ENCODE data around the gene HCFC1R1.

- no peak for TF ChIP-seq REST (IDR thresholded peaks at IDR 0.05; ENCODE audit: unreplicated experiment)
- no peak for TF ChIP-seq CTCF (conservative IDR thresholded peaks at IDR 0.05; ENCODE audit: low read depth in 2 of 2)
- no peak for TF ChIP-seq EZH2 (IDR thresholded peaks at IDR 0.05; ENCODE audit: low read depth, unreplicated experiment)
- no peak for TF ChIP-seq POLR2AphosphoS5 (IDR thresholded peaks at IDR 0.05; ENCODE audit: low read depth)
- no peak for TF ChIP-seq JUNB (IDR thresholded peaks at IDR 0.05; ENCODE audit: unreplicated experiment)
- no peak for TF ChIP-seq CREB1 (CRISPR knock-in tag; IDR thresholded peaks at IDR 0.05; ENCODE audit: low read depth)
- no peak for TF ChIP-seq EZH2phosphoT487 (IDR thresholded peaks at IDR 0.05; ENCODE audit: unreplicated experiment)
- no peak for TF ChIP-seq ZNF114 (CRISPR knock-in tag; IDR thresholded peaks at IDR 0.05)
- no peak for TF ChIP-seq ETS1 (IDR thresholded peaks at IDR 0.05)
- no peak for TF ChIP-seq ZNF462 (CRISPR knock-in tag; IDR thresholded peaks at IDR 0.05)
- TF ChIP-seq ZNF331 (CRISPR knock-in tag; IDR thresholded peaks at IDR 0.05; ENCODE audit: low read depth): no peak
Observed at GRCh38 chr16:2991566-2992261, 32.0 kb downstream of the HCFC1R1 start.

All from GM23338 (cell line).